CD4-positive, alpha-beta T cell (primary cell): ENCODE results near the gene GJD4. TPM values are rescaled to one million over a fixed set of nuclear protein-coding genes. Genes with fewer than 3 reads are reported as not detected.

ENCODE experiments used
- ATAC-seq: fragments of 200-7000 bp; cut with Tn5 transposase; one replicate; pipeline ENCODE4 v1.10.0; 2022; ENCODE audit warnings: mild to moderate bottlenecking; ENCODE audit not compliant: poor library complexity
- CTCF ChIA-PET: fragments of 350-600 bp; sonication (Branson Sonifier 250); formaldehyde crosslinking; loops from one replicate; lab custom pipeline; 2021; ENCODE audit warnings: antibody characterized with exemption, inconsistent platforms; lab: Charles Lee
- POLR2A ChIA-PET: fragments of 350-600 bp; sonication (Branson Sonifier 250); formaldehyde crosslinking; loops from one replicate; lab custom pipeline; 2021; ENCODE audit warnings: antibody characterized with exemption, inconsistent platforms; lab: Charles Lee
- DNase-seq, 14 experiments: peaks; one replicate each; pipeline ENCODE4 v3.0.0-alpha.2; 2013 to 2020; ENCODE audit warnings: mixed read lengths in 2 of 14
- H3K27ac ChIP-seq, 2 donors: one replicate each; pipeline versions ENCODE4 v1.5.1 to v1.7.0; 2013; ENCODE audit warnings: low read length in 2 of 2, low read depth in 1 of 2, mild to moderate bottlenecking in 1 of 2
- H3K27me3 ChIP-seq, 2 experiments: 1 replicate in 1 of 2; 2 replicates in 1 of 2; pipeline versions ENCODE4 v1.6.1 to v1.7.0; 2013; ENCODE audit warnings: low read length in 2 of 2, control low read depth in 1 of 2, mild to moderate bottlenecking in 1 of 2, moderate library complexity in 1 of 2; ENCODE audit not compliant: insufficient read depth in 2 of 2, control insufficient read depth in 1 of 2
- H3K36me3 ChIP-seq: one replicate; pipeline ENCODE4 v1.6.1; 2013; ENCODE audit warnings: low read length, control low read depth; ENCODE audit not compliant: insufficient read depth
- H3K4me1 ChIP-seq: one replicate; pipeline ENCODE4 v1.6.1; 2013; ENCODE audit warnings: low read length, control low read depth; ENCODE audit not compliant: insufficient read depth
- H3K4me3 ChIP-seq: one replicate; pipeline ENCODE4 v1.5.1; 2013; ENCODE audit warnings: mild to moderate bottlenecking, low read length, moderate library complexity
- H3K9me3 ChIP-seq, 2 experiments: 1 replicate in 1 of 2; 2 replicates in 1 of 2; pipeline versions ENCODE4 v1.6.1 to v1.7.0; 2013; ENCODE audit warnings: low read length in 2 of 2, mild to moderate bottlenecking in 2 of 2, control low read depth in 1 of 2, moderate library complexity in 1 of 2; ENCODE audit not compliant: control insufficient read depth in 1 of 2, insufficient read depth in 1 of 2
- H3K27ac Mint-ChIP-seq: one replicate; pipeline ENCODE4 v1.8.0; 2020; ENCODE audit warnings: mixed read lengths
- H3K27me3 Mint-ChIP-seq: one replicate; pipeline ENCODE4 v1.8.0; 2021; ENCODE audit warnings: mixed read lengths
- H3K36me3 Mint-ChIP-seq: one replicate; pipeline ENCODE4 v1.8.0; 2021; ENCODE audit warnings: low read depth, mixed read lengths
- H3K4me1 Mint-ChIP-seq: one replicate; pipeline ENCODE4 v1.8.0; 2021; ENCODE audit warnings: low read depth, mixed read lengths
- H3K4me3 Mint-ChIP-seq: one replicate; pipeline ENCODE4 v1.8.0; 2020; ENCODE audit warnings: mild to moderate bottlenecking, mixed read lengths
- H3K9me3 Mint-ChIP-seq: one replicate; pipeline ENCODE4 v1.8.0; 2020; ENCODE audit warnings: mixed read lengths
- CTCF ChIP-seq: fragments of 200-600 bp; IDR thresholded peaks from one replicate; pipeline ENCODE4 v1.8.0; 2022; ENCODE audit warnings: antibody characterized with exemption, mild to moderate bottlenecking
- intact Hi-C, 2 experiments: fragments of 100-400 bp; cut with DNase I in 1 of 2; cut with micrococcal nuclease in 1 of 2; formaldehyde crosslinking; loops; one replicate each; pipeline versions ENCODE4 v1.15.1 to v1.9.0; 2023 to 2025; cut with DNase I, micrococcal nuclease
- total RNA-seq, 174 experiments: library from RNA in 2 of 174; stranded (reverse) in 2 of 174; gene quantifications; one replicate each; pipeline ENCODE4 v1.2.3 and lab custom pipeline; 2021 to 2026

Gene GJD4
- total RNA-seq, 2 experiments from 2014 or later = not detected

- H3K4me3 ChIP-seq = no peak overlapping the region
- H3K27ac ChIP-seq = no peak overlapping the region
- ChIA-PET POLR2A (no interaction called here), CTCF (no interaction called here)
- no peaks in the 10 kb centered on the region for H3K4me1 ChIP-seq
- H3K36me3 ChIP-seq = no peaks in the 10 kb centered on the region
- Mint-ChIP-seq H3K9me3 (no peaks in the 10 kb centered on the region), H3K4me3 (no peak overlapping the region), H3K27ac (no peak overlapping the region), H3K27me3 (peaks cover 69% of the 10 kb centered on the region), H3K4me1 (peaks cover 11% of the 10 kb centered on the region), H3K36me3 (no peaks in the 10 kb centered on the region)
- no peaks in the 10 kb centered on the region for H3K9me3 ChIP-seq
- intact Hi-C loops = loop anchor here in 1 of 2 experiments (5.0 to 10.0 kb wide), 2 partner anchors 149 to 398 kb away; no protein-coding TSS in a partner anchor
- DNase-seq = peak in 1 of 14 experiments; percentile 30
- peaks cover 4 to 32% of the 10 kb centered on the region in 2 experiments for H3K27me3 ChIP-seq
- no peak for ATAC-seq
- TF ChIP-seq CTCF = no peak
Measured at GRCh38 chr10:35633006-35633980, 28.2 kb downstream of the GJD4 start.

GRCh38 chr10:35635576-35635975, 30.4 kb downstream of the GJD4 start:
- Mint-ChIP-seq H3K9me3 (no peaks in the 10 kb centered on the region), H3K4me3 (no peak overlapping the region), H3K27ac (no peak overlapping the region), H3K4me1 (peaks cover 15% of the 10 kb centered on the region), H3K36me3 (no peaks in the 10 kb centered on the region), H3K27me3 (peaks cover 76% of the 10 kb centered on the region)
- POLR2A ChIA-PET = no interaction called here
- ATAC-seq (peak; percentile 78), DNase-seq (peak in 6 of 14 experiments; percentile 22 to 76 (median 62))
- peak; percentile 84 for TF ChIP-seq CTCF
- CTCF ChIA-PET = interaction anchor here (0.8 to 0.9 kb wide), 3 partner anchors 9 to 24 kb away, joined by 3 to 4 read pairs (median 3); no protein-coding TSS in a partner anchor
- Histone ChIP-seq H3K27me3 (peaks cover 12 to 29% of the 10 kb centered on the region in 2 experiments), H3K4me1 (peaks cover 10% of the 10 kb centered on the region), H3K4me3 (no peak overlapping the region), H3K36me3 (no peaks in the 10 kb centered on the region), H3K27ac (no peak overlapping the region), H3K9me3 (no peaks in the 10 kb centered on the region)
- intact Hi-C loops = loop anchor here (5.0 to 10.0 kb wide), 3 partner anchors 401 to 1247 kb away; no protein-coding TSS in a partner anchor

- intact Hi-C loops = loop anchor here (5.0 to 10.0 kb wide), 3 partner anchors 402 to 1245 kb away; no protein-coding TSS in a partner anchor
Measured at GRCh38 chr10:35636956-35637355, 31.8 kb downstream of the GJD4 start.

More at GRCh38 chr10:35636956-35637355, 31.8 kb downstream of the GJD4 start:
- H3K4me3 Mint-ChIP-seq = peak overlapping the region; percentile 53
- H3K4me1 Mint-ChIP-seq = peaks cover 19% of the 10 kb centered on the region
- H3K36me3 ChIP-seq = no peaks in the 10 kb centered on the region
- no peak overlapping the region for H3K27ac ChIP-seq
- ATAC-seq (no peak), DNase-seq (no peak)
- no peaks in the 10 kb centered on the region for H3K9me3 ChIP-seq
- ChIA-PET POLR2A (interaction anchor here (1.3 kb wide), 1 partner anchor 9 kb away, joined by 3 read pairs; no protein-coding TSS in a partner anchor), CTCF (no interaction called here)
- H3K27me3 ChIP-seq = peaks cover 12 to 29% of the 10 kb centered on the region in 2 experiments
- H3K4me3 ChIP-seq = no peak overlapping the region
- H3K9me3 Mint-ChIP-seq = no peaks in the 10 kb centered on the region
- no peak for TF ChIP-seq CTCF
- no peaks in the 10 kb centered on the region for H3K36me3 Mint-ChIP-seq
- H3K27ac Mint-ChIP-seq = no peak overlapping the region
- H3K4me1 ChIP-seq = peaks cover 16% of the 10 kb centered on the region
- H3K27me3 Mint-ChIP-seq = peaks cover 71% of the 10 kb centered on the region
